Measurements from ENCODE around the gene CSNK1G1. TPM values are rescaled to one million over a fixed set of nuclear protein-coding genes. Genes with fewer than 3 reads are reported as not detected.
"Not testable (repeated sequence)": the region's sequence is repeated elsewhere in the genome, so short reads cannot be mapped to it uniquely, and the experiment has no call there.

Gene CSNK1G1
- total and polyA plus RNA-seq, 7 donors: 3.0 to 24.3 (median 7.8) TPM

DNA sequence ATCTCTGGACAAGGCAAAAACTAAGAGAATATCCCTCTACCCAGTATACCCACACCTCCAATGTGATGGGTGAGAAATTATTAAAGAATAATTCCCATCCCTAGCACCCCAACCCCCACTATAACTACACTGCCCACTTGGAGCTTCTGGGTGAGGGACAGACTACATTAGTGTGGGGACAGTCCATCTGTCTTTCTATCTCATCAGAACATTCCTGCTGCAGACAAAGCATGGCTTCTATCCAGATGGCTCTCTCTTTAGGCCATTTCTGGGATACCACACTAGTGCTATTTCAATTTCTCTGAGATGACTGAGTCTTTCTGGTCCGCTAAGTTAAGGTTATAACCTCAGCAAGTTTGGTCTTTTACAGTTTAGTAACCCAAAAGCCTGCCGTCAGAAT is 6.6 kb downstream of the CSNK1G1 start:
- H3K36me3 ChIP-seq: no peaks in the 10 kb centered on the region
- WGBS, 2 donors: 94 to 96% methylated on average over 2 of the region's 2 CpGs
- peaks cover 0 to 6% (median under 1%) of the 10 kb centered on the region in 4 donors for H3K4me1 ChIP-seq
- no peaks in the 10 kb centered on the region for H3K9me3 ChIP-seq
- H3K4me3 ChIP-seq: no peak overlapping the region
- no peak for TF ChIP-seq EP300 (IDR thresholded peaks at IDR 0.05)
- no peak for TF ChIP-seq POLR2A (IDR thresholded peaks at IDR 0.05)
- TF ChIP-seq, protein P1, sequence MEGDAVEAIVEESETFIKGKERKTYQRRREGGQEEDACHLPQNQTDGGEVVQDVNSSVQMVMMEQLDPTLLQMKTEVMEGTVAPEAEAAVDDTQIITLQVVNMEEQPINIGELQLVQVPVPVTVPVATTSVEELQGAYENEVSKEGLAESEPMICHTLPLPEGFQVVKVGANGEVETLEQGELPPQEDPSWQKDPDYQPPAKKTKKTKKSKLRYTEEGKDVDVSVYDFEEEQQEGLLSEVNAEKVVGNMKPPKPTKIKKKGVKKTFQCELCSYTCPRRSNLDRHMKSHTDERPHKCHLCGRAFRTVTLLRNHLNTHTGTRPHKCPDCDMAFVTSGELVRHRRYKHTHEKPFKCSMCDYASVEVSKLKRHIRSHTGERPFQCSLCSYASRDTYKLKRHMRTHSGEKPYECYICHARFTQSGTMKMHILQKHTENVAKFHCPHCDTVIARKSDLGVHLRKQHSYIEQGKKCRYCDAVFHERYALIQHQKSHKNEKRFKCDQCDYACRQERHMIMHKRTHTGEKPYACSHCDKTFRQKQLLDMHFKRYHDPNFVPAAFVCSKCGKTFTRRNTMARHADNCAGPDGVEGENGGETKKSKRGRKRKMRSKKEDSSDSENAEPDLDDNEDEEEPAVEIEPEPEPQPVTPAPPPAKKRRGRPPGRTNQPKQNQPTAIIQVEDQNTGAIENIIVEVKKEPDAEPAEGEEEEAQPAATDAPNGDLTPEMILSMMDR (IDR thresholded peaks at IDR 0.05): no peak
- no peak for TF ChIP-seq POLR2AphosphoS5 (IDR thresholded peaks at IDR 0.05)
- H3K27me3 ChIP-seq: no peaks in the 10 kb centered on the region
- H3K27ac ChIP-seq: no peak overlapping the region
- no peak for DNase-seq
- intact Hi-C loops (cut with DNase I): no loop called here

GRCh38 chr15:64348455-64348854 is 7.5 kb downstream of the CSNK1G1 start:
- intact Hi-C loops (cut with DNase I): no loop called here
- no peaks in the 10 kb centered on the region for H3K36me3 ChIP-seq
- H3K4me3 ChIP-seq: no peak overlapping the region
- WGBS, 2 donors: 88 to 95% methylated on average over 1 of the region's 1 CpG
- no peaks in the 10 kb centered on the region for H3K27me3 ChIP-seq
- H3K27ac ChIP-seq: no peak overlapping the region
- peaks cover 0 to 5% (median 0%) of the 10 kb centered on the region in 4 donors for H3K4me1 ChIP-seq
- no peak for TF ChIP-seq POLR2A (IDR thresholded peaks at IDR 0.05)
- TF ChIP-seq EP300 (IDR thresholded peaks at IDR 0.05): no peak
- DNase-seq: no peak
- H3K9me3 ChIP-seq: no peaks in the 10 kb centered on the region

DNA sequence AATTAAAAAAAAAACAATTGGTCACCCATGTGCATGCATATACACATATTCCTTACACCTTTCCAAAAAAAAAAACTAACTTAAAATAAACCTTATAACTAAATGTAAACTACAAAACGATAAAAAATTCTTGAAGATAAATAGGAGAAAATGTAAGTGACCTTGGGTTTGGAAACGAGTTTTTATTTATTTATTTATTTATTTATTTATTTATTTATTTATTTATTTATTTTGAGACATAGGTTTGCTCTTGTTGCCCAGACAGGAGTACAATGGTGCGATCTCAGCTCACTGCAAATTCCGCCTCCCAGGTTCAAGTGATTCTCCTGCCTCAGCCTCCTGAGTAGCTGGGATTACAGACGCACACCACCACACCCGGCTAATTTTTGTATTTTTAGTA is 9.7 kb downstream of the CSNK1G1 start:
- H3K9me3 ChIP-seq; H3K36me3 ChIP-seq; H3K27ac ChIP-seq; intact Hi-C loops (cut with DNase I); H3K27me3 ChIP-seq; H3K4me3 ChIP-seq; DNase-seq; H3K4me1 ChIP-seq: not testable (repeated sequence)
- WGBS, 2 donors: 91 to 96% methylated on average over 6 of the region's 6 CpGs

- H3K4me1 ChIP-seq: peaks cover 0 to 5% (median 0%) of the 10 kb centered on the region in 4 donors
- no peaks in the 10 kb centered on the region for H3K9me3 ChIP-seq
- peaks cover 0 to 9% (median 0%) of the 10 kb centered on the region in 4 donors for H3K36me3 ChIP-seq
- H3K27me3 ChIP-seq: no peaks in the 10 kb centered on the region
- no peak overlapping the region for H3K4me3 ChIP-seq
- H3K27ac ChIP-seq: no peak overlapping the region
- intact Hi-C loops (cut with DNase I): no loop called here
- DNase-seq: no peak
- TF ChIP-seq POLR2A (IDR thresholded peaks at IDR 0.05) (no peak), EP300 (IDR thresholded peaks at IDR 0.05) (no peak), POLR2AphosphoS5 (IDR thresholded peaks at IDR 0.05) (no peak)
- TF ChIP-seq, protein P1 (IDR thresholded peaks at IDR 0.05): no peak
Observed at GRCh38 chr15:64344651-64345294, 11.2 kb downstream of the CSNK1G1 start.

GRCh38 chr15:64343841-64344240 is 12.1 kb downstream of the CSNK1G1 start:
- TF ChIP-seq, protein P1 (IDR thresholded peaks at IDR 0.05): no peak
- TF ChIP-seq EP300 (IDR thresholded peaks at IDR 0.05): no peak
- no peak for TF ChIP-seq POLR2AphosphoS5 (IDR thresholded peaks at IDR 0.05)
- TF ChIP-seq POLR2A (IDR thresholded peaks at IDR 0.05): no peak
- WGBS, 2 donors: 93 to 97% methylated on average over 2 of the region's 2 CpGs

GRCh38 chr15:64343222-64343621 is 12.8 kb downstream of the CSNK1G1 start:
- H3K4me3 ChIP-seq: no peak overlapping the region
- TF ChIP-seq, protein P1 (IDR thresholded peaks at IDR 0.05): no peak

More at GRCh38 chr15:64343841-64344240, 12.1 kb downstream of the CSNK1G1 start:
- DNase-seq: no peak
- peaks cover 0 to 9% (median 0%) of the 10 kb centered on the region in 4 donors for H3K36me3 ChIP-seq
- H3K27me3 ChIP-seq: no peaks in the 10 kb centered on the region
- H3K9me3 ChIP-seq: no peaks in the 10 kb centered on the region
- H3K4me1 ChIP-seq: peaks cover 0 to 5% (median 0%) of the 10 kb centered on the region in 4 donors
- intact Hi-C loops (cut with DNase I): no loop called here
- no peak overlapping the region for H3K4me3 ChIP-seq
- no peak overlapping the region for H3K27ac ChIP-seq

More at GRCh38 chr15:64343222-64343621, 12.8 kb downstream of the CSNK1G1 start:
- no peaks in the 10 kb centered on the region for H3K27me3 ChIP-seq
- peaks cover 0 to 9% (median 0%) of the 10 kb centered on the region in 4 donors for H3K36me3 ChIP-seq
- intact Hi-C loops (cut with DNase I): no loop called here
- no peak overlapping the region for H3K27ac ChIP-seq
- H3K9me3 ChIP-seq: no peaks in the 10 kb centered on the region
- no peak for DNase-seq
- H3K4me1 ChIP-seq: peaks cover 0 to 5% (median 0%) of the 10 kb centered on the region in 4 donors
